Smooth muscle cell (in vitro differentiated cells): ENCODE results near the gene TTC7B. TPM values are rescaled to one million over a fixed set of nuclear protein-coding genes. Genes with fewer than 3 reads are reported as not detected.

Experiments
- DNase-seq: peaks from one replicate; lab custom pipeline; 2025; ENCODE audit not compliant: unreplicated experiment; lab: John Stamatoyannopoulos, UW
- H2AFZ ChIP-seq: fragments of 200-600 bp; sonication (generic); 2 replicates; pipeline ENCODE4 v1.6.0; 2016; ENCODE audit warnings: antibody characterized with exemption, low read depth, mild to moderate bottlenecking
- H3F3A ChIP-seq: fragments of 200-600 bp; sonication (generic); 2 replicates; pipeline ENCODE4 v1.6.0; 2017; ENCODE audit warnings: antibody characterized with exemption, low read depth
- H3K27ac ChIP-seq: fragments of 200-600 bp; sonication (generic); 2 replicates; pipeline ENCODE4 v1.5.1; 2016; ENCODE audit warnings: low read depth, mild to moderate bottlenecking
- H3K27me3 ChIP-seq: fragments of 200-600 bp; sonication (generic); 2 replicates; pipeline ENCODE4 v1.6.1; 2016; ENCODE audit warnings: low read depth, mild to moderate bottlenecking
- H3K36me3 ChIP-seq: fragments of 200-600 bp; sonication (generic); 2 replicates; pipeline ENCODE4 v1.5.1; 2016; ENCODE audit warnings: low read depth
- H3K4me1 ChIP-seq: fragments of 200-600 bp; sonication (generic); 2 replicates; pipeline ENCODE4 v1.5.1; 2016; ENCODE audit warnings: low read depth
- H3K4me2 ChIP-seq: fragments of 200-600 bp; sonication (generic); 2 replicates; pipeline ENCODE4 v1.6.0; 2016; ENCODE audit warnings: mild to moderate bottlenecking
- H3K4me3 ChIP-seq: fragments of 200-600 bp; sonication (generic); 2 replicates; pipeline ENCODE4 v1.5.1; 2016; ENCODE audit warnings: mild to moderate bottlenecking
- H3K79me2 ChIP-seq: fragments of 200-600 bp; sonication (generic); 2 replicates; pipeline ENCODE4 v1.6.0; 2016; ENCODE audit warnings: low read depth, mild to moderate bottlenecking
- H3K9ac ChIP-seq: fragments of 200-600 bp; sonication (generic); 2 replicates; pipeline ENCODE4 v1.6.0; 2016; ENCODE audit warnings: low read depth
- H3K9me3 ChIP-seq: fragments of 200-600 bp; sonication (generic); replicated peaks from 2 replicates; pipeline ENCODE4 v1.5.1; 2016; ENCODE audit warnings: low read depth
- H4K20me1 ChIP-seq: fragments of 200-600 bp; sonication (generic); 2 replicates; pipeline ENCODE4 v1.6.0; 2016; ENCODE audit warnings: low read depth
- WGBS: methylation state at CpG from one replicate; pipeline ENCODE4 v1.1.7; 2016; ENCODE audit warnings: low lambda C conversion rate; 5-methylcytosine and 5-hydroxymethylcytosine counted together
- polyA plus RNA-seq: library from polyadenylated mRNA; unstranded; fragments of >200 nt; fragmentation: Nextera tagmentation; extraction: Ambion mirVana; gene quantifications from 2 replicates; pipeline ENCODE4 v1.2.1, GENCODE V29; 2016
- total RNA-seq: library from RNA; depleted of rRNA; stranded (reverse); fragments of >200 nt; gene quantifications from 2 replicates; pipeline ENCODE4 v1.2.3, GENCODE V29; 2014
- TF ChIP-seq, protein P1 (sequence below): fragments of 200-600 bp; sonication (generic); IDR thresholded peaks from 2 replicates; pipeline ENCODE4 v1.5.1; 2017; ENCODE audit warnings: borderline replicate concordance, mild to moderate bottlenecking, antibody characterized with exemption; ENCODE audit not compliant: insufficient read depth, poor library complexity, severe bottlenecking

TTC7B gene
- total and polyA plus RNA-seq, 2 experiments from 2014 or later = 22.1 to 54.1 TPM

DNA sequence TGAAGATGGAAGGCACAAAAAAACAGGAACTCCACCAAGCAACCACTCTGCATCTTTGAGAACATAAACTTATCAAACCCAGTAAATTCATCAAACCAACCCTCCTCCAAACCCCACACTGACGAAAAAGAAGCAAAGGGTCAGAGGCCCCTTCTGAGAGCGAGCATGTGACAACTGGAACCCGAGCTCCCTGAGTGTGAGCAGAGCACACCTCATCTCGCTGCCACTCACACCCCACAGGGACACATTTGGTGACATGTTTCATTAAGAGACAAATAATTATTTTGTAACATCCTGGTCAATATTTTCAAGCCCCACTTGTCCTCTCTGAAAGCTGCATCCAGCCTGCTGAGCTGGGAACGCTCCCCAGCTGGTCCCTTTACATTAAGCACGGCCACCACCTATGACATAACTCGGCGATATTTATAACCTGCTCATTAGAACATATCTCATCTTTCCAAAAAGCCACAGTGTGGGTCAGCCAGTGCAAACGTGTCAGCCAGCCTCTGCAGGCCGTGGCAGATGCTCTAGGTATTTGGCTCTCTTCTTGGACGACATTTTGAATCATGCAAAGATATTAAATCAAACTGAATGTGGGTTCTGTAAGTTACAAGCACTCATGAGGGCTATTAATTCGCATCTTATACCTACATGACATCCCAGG, 120.1 kb downstream of the TTC7B start:
- Histone ChIP-seq H3K79me2 (no peaks in the 10 kb centered on the region), H3K27ac (no peak overlapping the region), H3K4me3 (no peak overlapping the region), H3K36me3 (no peaks in the 10 kb centered on the region), H3K4me1 (peaks cover 7% of the 10 kb centered on the region), H3K4me2 (no peak overlapping the region), H4K20me1 (no peaks in the 10 kb centered on the region), H3K27me3 (no peaks in the 10 kb centered on the region), H2AFZ (no peak overlapping the region), H3K9ac (no peak overlapping the region), H3F3A (no peaks in the 10 kb centered on the region), H3K9me3 (no peaks in the 10 kb centered on the region)
- WGBS = 85% methylated on average over 12 of the region's 12 CpGs
- no peak for DNase-seq
- TF ChIP-seq, protein P1, sequence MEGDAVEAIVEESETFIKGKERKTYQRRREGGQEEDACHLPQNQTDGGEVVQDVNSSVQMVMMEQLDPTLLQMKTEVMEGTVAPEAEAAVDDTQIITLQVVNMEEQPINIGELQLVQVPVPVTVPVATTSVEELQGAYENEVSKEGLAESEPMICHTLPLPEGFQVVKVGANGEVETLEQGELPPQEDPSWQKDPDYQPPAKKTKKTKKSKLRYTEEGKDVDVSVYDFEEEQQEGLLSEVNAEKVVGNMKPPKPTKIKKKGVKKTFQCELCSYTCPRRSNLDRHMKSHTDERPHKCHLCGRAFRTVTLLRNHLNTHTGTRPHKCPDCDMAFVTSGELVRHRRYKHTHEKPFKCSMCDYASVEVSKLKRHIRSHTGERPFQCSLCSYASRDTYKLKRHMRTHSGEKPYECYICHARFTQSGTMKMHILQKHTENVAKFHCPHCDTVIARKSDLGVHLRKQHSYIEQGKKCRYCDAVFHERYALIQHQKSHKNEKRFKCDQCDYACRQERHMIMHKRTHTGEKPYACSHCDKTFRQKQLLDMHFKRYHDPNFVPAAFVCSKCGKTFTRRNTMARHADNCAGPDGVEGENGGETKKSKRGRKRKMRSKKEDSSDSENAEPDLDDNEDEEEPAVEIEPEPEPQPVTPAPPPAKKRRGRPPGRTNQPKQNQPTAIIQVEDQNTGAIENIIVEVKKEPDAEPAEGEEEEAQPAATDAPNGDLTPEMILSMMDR = no peak

DNA sequence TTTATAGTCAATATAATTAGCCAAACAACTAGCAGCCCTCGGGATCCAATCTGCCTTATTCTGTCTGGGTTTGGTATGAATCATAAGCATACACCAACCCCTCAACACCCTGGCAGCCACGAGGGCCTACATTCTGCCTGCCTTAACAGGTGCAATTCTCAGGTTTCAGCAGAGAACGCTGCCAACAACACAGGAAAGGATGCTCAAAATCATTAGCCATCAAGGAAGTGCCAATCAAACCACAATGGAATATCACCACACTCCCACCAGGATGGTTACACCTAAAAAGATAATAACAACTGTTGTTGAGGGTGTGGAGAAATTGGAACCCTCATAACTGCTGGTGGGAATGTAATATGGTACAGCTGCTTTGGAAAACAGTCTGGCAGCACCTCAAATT, 122.8 kb downstream of the TTC7B start:
- H3K9me3 ChIP-seq = no peaks in the 10 kb centered on the region
- H3F3A ChIP-seq = no peaks in the 10 kb centered on the region
- no peak overlapping the region for H3K9ac ChIP-seq
- no peaks in the 10 kb centered on the region for H4K20me1 ChIP-seq
- WGBS = 58% methylated on average over 3 of the region's 3 CpGs
- H3K36me3 ChIP-seq = no peaks in the 10 kb centered on the region
- no peak for DNase-seq
- no peak overlapping the region for H3K4me3 ChIP-seq
- H3K4me2 ChIP-seq = peak overlapping the region; percentile 29
- H3K79me2 ChIP-seq = no peaks in the 10 kb centered on the region
- H3K27ac ChIP-seq = peak overlapping the region; percentile 52
- peaks cover 7% of the 10 kb centered on the region for H3K4me1 ChIP-seq
- H3K27me3 ChIP-seq = no peaks in the 10 kb centered on the region
- TF ChIP-seq, protein P1 = no peak
- H2AFZ ChIP-seq = no peak overlapping the region

DNA sequence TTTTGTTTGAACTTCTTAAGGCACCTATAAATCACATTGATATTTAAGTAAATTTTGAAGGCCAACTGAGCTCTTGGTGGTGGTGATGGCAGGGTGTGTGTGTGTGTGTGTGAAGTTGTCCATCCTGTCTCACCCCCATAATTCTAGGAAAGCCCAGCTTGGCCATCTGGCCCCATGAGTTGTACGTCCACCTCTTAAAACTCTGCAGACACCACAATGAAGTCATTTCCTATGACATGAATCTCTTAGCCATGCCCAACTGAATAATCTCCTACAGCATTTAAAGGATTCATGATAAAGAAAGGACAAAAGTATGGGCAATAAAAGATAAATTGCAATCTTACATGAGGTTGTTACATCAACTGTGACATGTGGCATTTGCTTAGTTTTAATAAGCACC, 123.4 kb downstream of the TTC7B start:
- Histone ChIP-seq H3K4me1 (peaks cover 7% of the 10 kb centered on the region), H3K9me3 (no peaks in the 10 kb centered on the region), H2AFZ (no peak overlapping the region), H4K20me1 (no peaks in the 10 kb centered on the region), H3K4me2 (peak overlapping the region; percentile 29), H3K36me3 (no peaks in the 10 kb centered on the region), H3K79me2 (no peaks in the 10 kb centered on the region), H3K9ac (no peak overlapping the region), H3K27ac (peak overlapping the region; percentile 52), H3K27me3 (no peaks in the 10 kb centered on the region), H3F3A (no peaks in the 10 kb centered on the region), H3K4me3 (no peak overlapping the region)
- WGBS = 9% methylated on average over 1 of the region's 1 CpG
- TF ChIP-seq, protein P1 = no peak
- DNase-seq = no peak

DNA sequence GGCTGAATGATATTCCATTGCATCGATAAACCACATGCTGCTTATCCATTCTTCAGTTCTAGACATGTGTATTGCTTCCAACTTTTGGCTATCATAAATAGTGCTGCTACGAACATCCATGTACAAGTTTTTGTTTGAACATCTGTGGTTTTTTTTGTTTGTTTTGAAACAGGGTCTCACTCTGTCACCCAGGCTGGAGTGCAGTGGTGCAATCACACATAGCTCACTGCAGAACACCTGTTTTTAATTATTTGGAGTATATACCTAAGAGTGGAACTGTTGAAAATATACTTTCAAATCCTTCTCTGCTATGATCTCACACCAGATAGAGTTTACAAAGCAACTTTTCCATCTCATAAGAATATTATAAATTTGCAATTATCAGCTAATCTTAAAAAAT, 124.2 kb downstream of the TTC7B start:
- H3K4me2 ChIP-seq = no peak overlapping the region
- no peaks in the 10 kb centered on the region for H3K9me3 ChIP-seq
- WGBS = 87% methylated on average over 2 of the region's 2 CpGs
- H3K4me3 ChIP-seq = no peak overlapping the region
- H3K4me1 ChIP-seq = peaks cover 3% of the 10 kb centered on the region
- H3F3A ChIP-seq = no peaks in the 10 kb centered on the region
- no peaks in the 10 kb centered on the region for H3K27me3 ChIP-seq
- no peaks in the 10 kb centered on the region for H3K36me3 ChIP-seq
- TF ChIP-seq, protein P1 = no peak
- H3K79me2 ChIP-seq = no peaks in the 10 kb centered on the region
- no peak overlapping the region for H3K27ac ChIP-seq
- no peak for DNase-seq
- no peaks in the 10 kb centered on the region for H4K20me1 ChIP-seq
- H3K9ac ChIP-seq = no peak overlapping the region
- H2AFZ ChIP-seq = no peak overlapping the region
